Stimulated activated CD8-positive, alpha-beta memory T cell treated with anti-CD3 and anti-CD28 coated beads, Interleukin-12 subunit alpha, Interleukin-12 subunit beta, amount 100 ng/mL, for 24 hours (primary cell): ENCODE data around the gene NR1H3.
A peak's percentile ranks its signal among the peaks of the same experiment; 100 is the strongest.

Experiments
- DNase-seq: peaks from one replicate; pipeline ENCODE4 v3.0.0-alpha.2; 2020; ENCODE audit errors: extremely low read depth

The NR1H3 gene

DNA sequence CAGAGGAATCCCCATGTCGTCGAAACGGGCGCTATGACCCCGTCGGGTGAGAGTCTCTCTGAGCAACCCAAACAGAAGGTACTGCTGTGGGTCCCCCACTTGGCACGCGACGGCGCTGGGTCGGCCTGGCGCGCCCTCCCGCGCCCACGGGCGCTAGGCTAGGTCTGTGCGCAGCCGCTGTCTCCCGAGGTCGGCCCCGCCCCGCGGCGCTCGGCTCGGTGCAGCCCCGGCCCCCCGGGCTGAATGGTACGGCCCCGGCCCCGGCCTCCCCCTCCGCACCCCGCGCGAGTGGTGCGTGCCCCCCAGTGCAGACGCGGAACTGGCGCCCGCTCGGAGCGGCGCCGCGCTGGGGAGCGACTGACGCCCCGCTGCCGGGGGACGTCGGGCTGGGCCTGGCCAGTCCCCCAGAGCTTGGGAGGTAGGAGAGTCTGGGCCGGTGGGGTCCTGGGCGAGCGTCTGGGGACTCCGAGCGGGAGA lies 12.1 kb downstream of the NR1H3 start, which contains the start of gene MADD:
TSS of gene MADD (plus strand) at position 305 of the 477 bp plus-strand sequence.
- DNase-seq = peak; percentile 80

DNA sequence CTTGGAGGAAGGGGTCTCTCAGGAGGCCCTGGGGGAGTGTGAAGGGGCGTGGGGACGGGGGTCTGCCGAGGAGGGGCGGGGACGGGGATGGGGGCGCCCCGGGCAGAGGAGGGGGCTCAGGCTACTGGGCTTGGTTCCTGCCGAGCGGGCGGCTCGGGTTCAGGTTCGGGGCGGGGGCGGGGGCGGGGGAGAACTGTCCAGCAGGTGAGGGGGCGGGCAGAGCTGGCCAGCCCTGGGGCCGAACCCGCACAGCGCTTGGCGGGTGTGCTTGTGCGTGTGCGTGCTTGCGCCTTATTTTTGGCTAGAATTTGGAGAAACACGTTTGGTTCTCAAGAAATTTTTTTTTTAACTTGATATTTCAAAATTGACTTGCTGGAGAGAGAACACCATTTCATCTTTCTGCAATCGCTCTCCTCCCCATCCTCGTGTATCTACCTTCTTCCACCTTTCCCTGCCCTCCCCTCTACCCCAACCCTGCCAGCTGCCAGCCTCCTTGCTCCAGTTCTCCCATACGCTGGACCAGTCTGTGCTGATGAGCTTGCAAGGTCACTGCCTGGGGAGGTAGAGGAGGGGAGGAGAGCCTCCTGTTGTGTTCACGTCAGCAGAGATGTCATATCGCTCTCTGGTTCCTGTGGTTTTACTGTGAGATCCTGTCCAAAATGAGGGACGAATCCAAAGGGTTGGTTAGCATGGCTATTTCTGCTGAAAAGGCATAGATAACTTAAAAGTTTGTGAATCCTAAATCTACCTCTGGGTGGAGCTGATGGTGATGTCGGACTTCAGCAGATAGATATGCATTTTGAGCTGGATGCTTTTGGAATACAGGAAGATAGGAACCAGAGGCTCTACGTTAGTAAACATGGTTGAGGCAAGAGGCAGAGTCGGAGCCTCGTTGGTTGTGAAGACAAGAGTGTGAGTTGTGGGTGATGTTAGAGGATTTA lies 12.8 kb downstream of the NR1H3 start:
- no peak for DNase-seq

DNA sequence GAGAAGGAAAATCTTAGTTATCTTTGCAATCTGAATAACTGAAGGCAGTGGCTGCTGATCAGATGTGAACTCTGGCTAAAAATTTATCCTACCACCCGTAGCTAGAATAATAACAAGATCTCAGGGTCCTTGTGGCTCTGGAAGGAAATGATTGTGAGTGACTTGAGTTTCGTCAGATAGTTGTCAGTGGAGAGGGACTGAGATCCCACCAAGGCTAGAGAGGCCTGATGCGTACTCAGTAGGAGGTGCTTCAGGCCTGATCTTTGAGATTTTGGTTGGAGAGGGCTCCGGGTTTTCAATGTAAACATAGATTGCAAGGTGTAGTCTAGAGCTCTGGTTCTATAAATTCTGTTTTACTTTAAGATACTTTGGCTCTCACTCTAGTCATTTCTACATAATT lies 13.5 kb downstream of the NR1H3 start:
- DNase-seq = no peak

DNA sequence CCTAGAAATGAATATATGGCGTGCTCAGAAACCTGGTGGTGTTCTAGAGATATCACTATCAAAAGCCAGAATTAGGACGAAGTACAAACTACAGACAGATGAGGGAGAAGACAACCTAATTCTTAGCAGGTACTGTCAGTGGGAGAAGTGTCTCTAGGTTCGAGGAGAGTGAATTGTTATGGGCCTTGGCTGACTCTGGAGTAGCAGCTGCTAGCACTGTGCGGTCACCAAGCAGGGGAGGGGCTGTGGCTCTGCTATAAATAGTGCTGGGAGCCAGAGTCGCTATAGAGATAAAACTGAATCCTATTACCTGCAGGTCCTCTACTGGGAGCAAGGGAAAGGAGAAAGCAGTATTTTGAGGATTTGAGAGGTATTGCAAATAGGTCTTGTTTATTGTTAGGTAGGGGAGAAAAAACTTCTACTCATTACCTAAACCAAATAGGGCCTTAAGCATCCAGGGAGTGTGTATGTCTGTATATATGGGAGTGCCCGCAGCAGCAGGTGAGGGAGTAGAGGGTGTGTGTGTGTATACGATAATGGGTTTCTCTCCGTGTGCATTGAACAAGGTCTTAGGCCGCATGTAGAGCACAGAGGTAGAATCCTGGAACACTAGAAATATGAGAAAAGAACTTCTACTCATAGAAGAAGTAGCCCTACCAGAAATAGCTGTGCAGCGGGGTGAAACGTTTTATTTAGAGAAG lies 14.3 kb downstream of the NR1H3 start:
- DNase-seq = no peak

DNA sequence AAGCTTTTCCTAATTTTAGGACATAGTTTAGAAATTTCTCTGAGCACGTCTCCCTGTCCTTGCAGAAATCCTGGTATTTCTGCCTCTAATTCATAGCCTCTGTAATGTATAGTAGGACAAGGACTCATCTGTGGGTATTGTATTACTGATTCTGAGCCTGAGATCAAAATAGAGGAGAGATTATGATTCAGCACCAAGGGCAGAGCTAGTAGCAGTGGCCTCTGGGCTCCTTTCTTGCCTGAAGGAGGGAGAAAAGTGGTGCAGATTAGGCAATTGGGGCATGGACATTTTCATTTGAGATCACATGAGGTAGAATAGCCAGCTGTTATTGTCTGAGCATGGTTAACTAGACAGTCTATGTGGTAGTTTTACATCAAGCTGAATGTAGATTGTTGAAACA lies 14.9 kb downstream of the NR1H3 start:
- DNase-seq = no peak

DNA sequence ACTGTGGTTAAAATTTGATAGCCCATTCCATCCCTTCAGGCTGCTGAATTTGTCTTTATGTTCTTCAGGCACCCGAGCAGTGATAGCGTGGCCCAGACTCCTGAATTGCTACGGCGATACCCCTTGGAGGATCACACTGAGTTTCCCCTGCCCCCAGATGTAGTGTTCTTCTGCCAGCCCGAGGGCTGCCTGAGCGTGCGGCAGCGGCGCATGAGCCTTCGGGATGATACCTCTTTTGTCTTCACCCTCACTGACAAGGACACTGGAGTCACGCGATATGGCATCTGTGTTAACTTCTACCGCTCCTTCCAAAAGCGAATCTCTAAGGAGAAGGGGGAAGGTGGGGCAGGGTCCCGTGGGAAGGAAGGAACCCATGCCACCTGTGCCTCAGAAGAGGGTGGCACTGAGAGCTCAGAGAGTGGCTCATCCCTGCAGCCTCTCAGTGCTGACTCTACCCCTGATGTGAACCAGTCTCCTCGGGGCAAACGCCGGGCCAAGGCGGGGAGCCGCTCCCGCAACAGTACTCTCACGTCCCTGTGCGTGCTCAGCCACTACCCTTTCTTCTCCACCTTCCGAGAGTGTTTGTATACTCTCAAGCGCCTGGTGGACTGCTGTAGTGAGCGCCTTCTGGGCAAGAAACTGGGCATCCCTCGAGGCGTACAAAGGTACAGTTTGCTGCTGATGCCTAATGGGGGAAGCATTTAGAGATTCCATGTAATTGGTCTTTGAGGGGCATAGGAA lies 16.9 kb downstream of the NR1H3 start:
- DNase-seq = no peak

DNA sequence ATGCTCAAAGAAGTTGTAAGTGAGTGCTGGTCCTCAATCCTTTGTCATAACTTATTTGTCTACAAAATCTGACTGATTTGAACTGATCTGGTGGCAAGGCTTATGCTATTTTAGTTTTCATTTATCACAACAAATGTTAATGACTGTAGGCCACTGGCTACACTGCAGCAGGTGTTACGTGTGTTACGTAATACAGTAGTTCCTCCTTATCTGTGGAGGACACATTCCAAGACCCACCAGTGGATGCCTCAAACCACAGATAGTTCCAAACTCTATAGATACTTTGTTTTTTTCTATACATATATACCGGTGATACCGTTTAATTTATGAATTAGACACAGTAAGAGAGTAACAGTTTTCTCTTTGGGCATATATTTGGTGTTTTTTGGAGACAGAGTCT lies 19.1 kb downstream of the NR1H3 start:
- no peak for DNase-seq

DNA sequence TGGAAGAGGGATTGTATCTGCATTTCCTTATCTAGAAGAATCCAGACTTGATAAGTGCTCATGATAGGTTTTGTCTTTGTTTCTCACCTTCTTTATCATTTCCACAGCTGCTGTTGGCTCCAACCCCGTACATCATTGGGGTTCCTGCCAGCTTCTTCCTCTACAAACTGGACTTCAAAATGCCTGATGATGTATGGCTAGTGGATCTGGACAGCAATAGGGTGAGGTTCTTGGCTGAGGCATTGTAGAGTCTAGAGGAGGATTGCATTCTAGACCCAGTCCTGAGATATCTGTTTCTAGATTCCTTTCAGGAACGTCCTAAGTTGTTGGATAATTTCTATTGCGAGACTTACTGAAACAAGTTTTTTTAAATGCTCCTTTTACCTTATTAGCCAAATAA lies 20.3 kb downstream of the NR1H3 start:
- DNase-seq = no peak

DNA sequence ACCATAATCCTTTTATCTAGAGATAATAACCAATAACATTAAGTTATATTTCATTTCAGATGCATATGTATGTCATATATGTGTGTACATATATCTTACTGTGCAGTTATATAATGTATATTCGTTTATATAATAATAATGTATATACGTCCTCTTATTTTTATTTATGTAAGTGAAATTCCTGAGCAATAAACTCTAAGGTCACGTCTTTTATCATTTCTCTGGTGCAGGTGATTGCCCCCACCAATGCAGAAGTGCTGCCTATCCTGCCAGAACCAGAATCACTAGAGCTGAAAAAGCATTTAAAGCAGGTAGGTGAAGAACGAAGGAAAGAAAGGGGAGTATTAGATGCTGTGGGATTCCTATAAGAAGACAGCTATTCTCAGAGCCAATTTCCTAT lies 21.0 kb downstream of the NR1H3 start:
- DNase-seq = no peak

DNA sequence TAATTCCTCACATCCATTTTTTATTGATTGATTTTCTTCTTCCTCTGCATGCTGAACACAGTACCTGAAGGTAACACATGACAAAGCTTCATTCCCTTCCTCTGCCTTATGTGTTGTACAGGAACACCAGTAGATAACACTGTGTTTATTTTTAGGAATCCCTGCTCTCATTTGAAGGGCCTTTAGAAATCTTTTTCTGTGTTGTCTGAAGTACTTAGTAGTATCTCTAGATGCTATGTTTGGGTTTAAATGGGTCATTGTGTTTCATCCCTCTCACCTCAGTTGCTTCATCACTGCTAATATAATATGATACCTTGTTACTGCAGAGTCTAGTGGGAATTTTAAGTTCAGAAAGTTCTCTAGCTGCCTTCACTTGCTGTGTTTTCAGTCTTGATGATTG lies 22.3 kb downstream of the NR1H3 start:
- no peak for DNase-seq

DNA sequence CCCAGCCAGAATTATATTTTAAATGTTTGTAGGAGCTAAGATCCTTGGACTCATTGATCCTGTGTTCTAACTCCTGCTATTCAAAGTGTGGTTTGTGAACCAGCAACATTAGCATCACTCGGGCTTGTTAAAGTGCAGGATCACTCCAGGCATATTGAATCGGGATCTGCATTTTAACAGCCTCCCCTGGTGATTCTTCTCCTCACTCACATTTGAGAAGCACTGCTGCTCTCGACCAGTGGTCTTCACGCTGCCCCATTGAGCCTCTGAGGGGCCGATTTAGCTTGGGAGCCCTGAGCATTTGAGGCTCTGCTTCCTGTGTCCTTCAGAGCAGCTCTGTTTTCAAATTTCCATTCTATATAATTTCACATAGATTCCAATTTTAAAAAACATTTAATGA lies 23.1 kb downstream of the NR1H3 start:
- DNase-seq = no peak

DNA sequence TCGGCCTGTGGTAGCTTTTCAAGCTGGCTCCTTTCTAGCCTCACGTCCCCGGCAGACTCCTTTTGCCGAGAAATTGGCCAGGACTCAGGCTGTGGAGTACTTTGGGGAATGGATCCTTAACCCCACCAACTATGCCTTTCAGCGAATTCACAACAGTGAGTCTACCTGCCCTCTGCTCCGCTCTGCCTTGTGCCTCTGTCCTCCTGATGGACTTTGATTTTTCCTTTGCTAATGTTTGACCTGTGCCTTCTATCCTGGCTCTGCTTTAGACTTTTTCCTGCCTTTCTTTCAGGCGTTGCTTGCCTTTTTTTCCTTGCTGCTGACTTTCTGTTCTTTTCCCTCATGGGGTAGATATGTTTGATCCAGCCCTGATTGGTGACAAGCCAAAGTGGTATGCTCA lies 24.7 kb downstream of the NR1H3 start:
- DNase-seq = no peak

DNA sequence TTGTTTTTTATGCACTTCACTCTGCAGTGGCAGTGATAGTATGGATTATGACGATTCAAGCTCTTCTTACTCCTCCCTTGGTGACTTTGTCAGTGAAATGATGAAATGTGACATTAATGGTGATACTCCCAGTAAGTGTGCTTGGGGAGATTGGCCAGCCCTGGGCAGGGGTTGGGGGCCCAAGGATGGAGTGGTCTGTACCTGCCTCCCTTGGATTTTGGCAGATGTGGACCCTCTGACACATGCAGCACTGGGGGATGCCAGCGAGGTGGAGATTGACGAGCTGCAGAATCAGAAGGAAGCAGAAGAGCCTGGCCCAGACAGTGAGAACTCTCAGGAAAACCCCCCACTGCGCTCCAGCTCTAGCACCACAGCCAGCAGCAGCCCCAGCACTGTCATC lies 26.4 kb downstream of the NR1H3 start:
- no peak for DNase-seq

DNA sequence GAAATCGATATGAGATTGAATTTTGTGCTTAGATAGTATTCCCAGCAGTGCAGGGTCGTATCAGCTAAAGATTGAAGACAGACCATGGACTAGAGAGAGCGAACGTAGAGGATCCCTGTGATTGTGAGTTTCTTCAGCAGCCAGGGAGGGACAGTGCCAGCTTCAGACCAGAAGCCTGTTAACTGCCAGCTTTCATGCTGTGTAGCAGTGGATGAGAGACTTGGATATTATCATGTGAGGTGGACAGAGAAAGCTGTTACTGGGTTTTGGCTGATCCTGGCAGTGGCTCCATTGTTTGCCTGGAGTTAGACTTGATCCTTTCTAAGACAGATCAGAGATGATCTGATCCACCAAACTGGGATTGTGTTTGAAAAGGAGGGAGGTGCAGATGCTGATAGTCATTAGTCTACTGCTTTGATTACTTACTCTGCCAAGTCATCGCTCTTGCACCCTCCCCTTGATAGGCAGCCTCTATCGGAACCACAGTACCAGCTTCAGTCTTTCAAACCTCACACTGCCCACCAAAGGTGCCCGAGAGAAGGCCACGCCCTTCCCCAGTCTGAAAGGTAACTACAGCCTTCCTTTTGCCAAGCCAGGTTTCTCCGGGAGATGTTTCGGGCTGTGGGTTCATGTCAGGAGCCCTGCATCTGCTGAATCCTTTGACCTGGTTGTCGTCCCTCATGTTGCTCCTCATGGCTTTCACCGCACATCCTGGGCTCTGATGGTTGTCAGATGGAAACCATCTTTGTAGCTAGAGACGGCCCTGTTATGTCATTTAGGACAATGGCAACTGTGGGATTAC lies 28.4 kb downstream of the NR1H3 start:
- no peak for DNase-seq

DNA sequence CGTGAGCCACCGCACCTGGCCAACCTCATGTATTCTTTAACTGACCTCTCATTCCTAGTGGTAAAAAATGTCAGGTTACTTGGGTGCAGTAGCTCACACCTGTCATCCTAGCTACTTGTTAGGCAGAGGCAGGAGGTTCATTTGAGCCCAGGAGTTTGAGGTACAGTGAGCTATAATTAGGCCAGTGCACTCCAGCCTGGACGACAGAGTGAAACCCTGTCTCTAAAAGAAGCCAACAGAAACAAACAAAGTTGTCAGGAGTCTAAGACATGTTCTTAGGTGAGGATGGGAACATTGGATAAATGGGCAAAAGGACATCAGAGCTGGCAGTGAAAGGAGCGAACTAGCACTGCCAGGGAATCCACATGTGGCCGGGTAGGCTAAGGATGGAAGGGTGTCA lies 30.3 kb downstream of the NR1H3 start:
- DNase-seq = no peak

DNA sequence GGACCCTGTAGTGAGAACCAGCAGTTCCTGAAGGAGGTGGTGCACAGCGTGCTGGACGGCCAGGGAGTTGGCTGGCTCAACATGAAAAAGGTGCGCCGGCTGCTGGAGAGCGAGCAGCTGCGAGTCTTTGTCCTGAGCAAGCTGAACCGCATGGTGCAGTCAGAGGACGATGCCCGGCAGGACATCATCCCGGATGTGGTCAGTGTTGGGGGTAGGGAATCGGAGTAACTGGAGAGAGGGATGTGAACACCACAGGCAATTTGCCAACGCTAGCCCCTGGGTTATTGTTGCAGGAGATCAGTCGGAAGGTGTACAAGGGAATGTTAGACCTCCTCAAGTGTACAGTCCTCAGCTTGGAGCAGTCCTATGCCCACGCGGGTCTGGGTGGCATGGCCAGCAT lies 32.1 kb downstream of the NR1H3 start:
- DNase-seq = no peak

DNA sequence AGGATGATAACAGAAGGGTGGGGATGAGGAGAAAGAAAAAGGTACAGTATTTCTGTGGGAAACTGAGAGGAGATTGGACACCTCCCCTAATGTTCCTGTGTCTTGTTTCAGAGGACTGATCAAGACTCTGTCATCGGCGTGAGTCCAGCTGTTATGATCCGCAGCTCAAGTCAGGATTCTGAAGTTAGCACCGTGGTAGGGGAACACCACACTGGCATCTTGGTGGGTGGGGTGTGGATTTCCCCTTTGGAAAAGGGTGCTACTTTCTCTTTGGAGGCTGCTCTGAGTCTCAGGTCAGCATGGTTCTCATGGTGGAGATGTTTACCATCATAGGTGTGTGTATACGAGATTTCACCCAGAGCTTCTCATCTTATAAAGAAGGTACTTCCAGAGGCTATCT lies 37.6 kb downstream of the NR1H3 start:
- DNase-seq = no peak

DNA sequence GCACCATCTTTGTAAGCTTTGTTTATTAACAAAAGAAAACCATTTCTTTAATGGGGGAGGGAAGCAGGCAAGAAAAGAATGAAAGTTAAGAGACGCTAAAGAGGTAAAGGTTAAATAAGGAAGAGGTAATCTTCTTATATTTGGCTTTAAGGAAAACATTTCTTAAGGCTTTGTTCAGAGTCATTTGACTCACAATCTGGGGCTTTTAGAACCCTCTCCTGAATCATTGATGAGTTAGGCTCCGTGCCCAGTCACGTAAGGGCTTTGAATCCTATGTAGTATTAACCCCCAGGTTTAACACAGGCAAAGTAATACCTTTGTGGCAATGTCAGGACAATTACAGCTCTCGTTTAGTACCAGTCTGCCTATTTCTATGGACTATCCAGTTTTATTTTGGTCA lies 38.2 kb downstream of the NR1H3 start:
- no peak for DNase-seq

DNA sequence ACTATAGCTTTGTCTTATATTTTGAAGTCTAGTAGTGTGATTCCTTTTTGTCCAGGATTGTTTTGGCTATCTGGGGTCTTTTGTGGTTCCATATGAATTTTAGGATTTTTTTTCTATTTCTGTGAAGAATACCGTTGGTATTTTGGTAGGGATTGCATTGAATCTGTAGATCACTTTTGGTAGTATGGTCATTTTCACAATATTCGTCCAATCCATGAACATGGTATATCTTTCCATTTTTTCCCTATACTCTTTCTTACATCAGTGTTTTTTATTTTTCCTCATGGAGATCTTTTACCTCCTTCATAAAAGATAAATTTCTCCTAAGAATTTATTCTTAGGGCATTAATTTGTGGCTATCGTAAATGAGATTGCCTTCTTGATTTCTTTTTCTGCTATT lies 41.3 kb downstream of the NR1H3 start:
- DNase-seq = no peak

DNA sequence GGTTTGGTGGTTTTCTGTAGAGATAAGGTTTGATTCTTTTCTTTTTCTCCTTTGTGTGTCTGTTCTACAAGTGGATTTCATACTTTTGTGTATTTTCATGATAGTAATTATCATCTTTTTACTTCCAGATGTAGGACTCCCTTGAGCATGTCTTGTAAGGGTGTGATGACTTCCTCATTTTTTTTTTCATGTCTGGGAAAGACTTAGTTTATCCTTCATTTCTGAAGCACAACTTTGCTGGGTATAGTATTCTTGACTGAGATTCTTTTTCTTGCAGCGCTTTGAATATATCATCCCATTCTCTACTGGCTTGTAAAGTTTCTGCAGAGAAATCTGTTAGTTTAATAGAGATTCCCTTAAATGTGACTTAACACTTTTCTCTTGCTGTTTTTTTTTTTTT lies 45.1 kb downstream of the NR1H3 start:
- no peak for DNase-seq

DNA sequence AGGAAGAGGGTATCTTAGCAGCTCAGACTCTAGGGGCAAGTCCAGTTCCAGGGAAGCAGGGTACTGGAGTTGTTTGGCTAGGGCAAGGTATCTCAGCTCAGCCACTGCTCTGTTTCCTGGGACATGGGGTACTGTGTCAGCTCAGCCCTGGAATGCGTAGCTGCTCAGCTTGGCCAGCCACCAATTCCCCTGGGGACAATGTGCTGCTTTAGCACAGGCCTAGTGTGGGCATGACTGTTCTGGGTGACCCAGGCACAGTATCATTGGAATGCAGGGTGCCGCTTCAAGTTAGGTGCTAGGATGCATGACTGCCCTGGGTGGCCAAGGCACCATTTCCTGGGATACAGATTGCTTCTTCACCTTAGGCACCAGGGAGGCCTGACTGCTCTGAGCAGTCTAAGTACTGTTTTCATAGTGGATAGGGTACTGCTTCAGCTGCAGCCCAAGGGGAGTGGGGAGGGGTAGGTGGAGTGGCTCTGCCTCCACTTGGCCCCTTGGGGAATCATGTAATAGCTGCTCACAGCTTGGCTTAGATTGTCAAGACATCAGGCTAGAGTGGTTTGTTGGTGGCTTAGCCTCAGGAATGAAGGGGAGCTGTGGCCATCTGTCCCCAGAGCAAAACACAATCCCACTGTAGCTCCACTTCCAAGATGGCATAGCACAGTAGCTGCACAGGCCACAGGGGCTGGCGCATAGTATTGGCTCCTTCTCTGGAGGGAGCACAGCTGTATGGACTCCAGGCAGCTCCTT lies 48.1 kb downstream of the NR1H3 start:
- no peak for DNase-seq
